Spleen (tissue), 11 donors: Measurements from ENCODE around the gene OR6S1. TPM values are rescaled to one million over a fixed set of nuclear protein-coding genes. Genes with fewer than 3 reads are reported as not detected.
"Not testable (repeated sequence)": the region's sequence is repeated elsewhere in the genome, so short reads cannot be mapped to it uniquely, and the experiment has no call there.

Experiments used
- DNase-seq: peaks from one replicate; pipeline ENCODE4 v3.0.0-alpha.2; 2020
- H3K27ac ChIP-seq, 8 donors: fragments of 200-600 bp; sonication (generic) in 7 of 8; 1 replicate in 4 of 8; 2 replicates in 4 of 8; pipeline versions ENCODE4 v1.5.0 to v1.8.0; 2016 to 2021; ENCODE audit warnings: inconsistent platforms in 4 of 8, mild to moderate bottlenecking in 4 of 8, moderate library complexity in 1 of 8
- H3K27me3 ChIP-seq, 7 donors: fragments of 200-600 bp; sonication (generic) in 6 of 7; replicated peaks in 1 of 7; 1 replicate in 4 of 7; 2 replicates in 3 of 7; pipeline versions ENCODE4 v1.5.0 to v1.8.0; 2016 to 2021; ENCODE audit warnings: inconsistent platforms in 3 of 7, mild to moderate bottlenecking in 1 of 7
- H3K36me3 ChIP-seq, 6 donors: fragments of 200-600 bp; sonication (generic) in 5 of 6; 1 replicate in 4 of 6; 2 replicates in 2 of 6; pipeline versions ENCODE4 v1.5.0 to v1.8.0; 2016 to 2021; ENCODE audit warnings: inconsistent platforms in 2 of 6
- H3K4me1 ChIP-seq, 6 donors: fragments of 200-600 bp; sonication (generic) in 5 of 6; 1 replicate in 3 of 6; 2 replicates in 3 of 6; pipeline versions ENCODE4 v1.5.0 to v1.8.0; 2016 to 2021; ENCODE audit warnings: inconsistent platforms in 3 of 6
- H3K4me3 ChIP-seq, 8 donors: fragments of 200-600 bp; sonication (generic) in 7 of 8; 1 replicate in 4 of 8; 2 replicates in 4 of 8; pipeline versions ENCODE4 v1.5.0 to v1.8.0; 2016 to 2021; ENCODE audit warnings: inconsistent platforms in 4 of 8, mild to moderate bottlenecking in 4 of 8, moderate library complexity in 2 of 8
- H3K9me3 ChIP-seq, 8 donors: fragments of 200-600 bp; sonication (generic) in 7 of 8; 1 replicate in 4 of 8; 2 replicates in 4 of 8; pipeline versions ENCODE4 v1.5.0 to v1.8.0; 2016 to 2021; ENCODE audit warnings: inconsistent platforms in 4 of 8
- CTCF ChIP-seq, 11 experiments: fragments of 200-600 bp in 7 of 11; fragments of 450-650 bp in 4 of 11; sonication (generic) in 4 of 11; IDR thresholded peaks in 8 of 11; conservative IDR thresholded peaks in 3 of 11; 1 replicate in 7 of 11; 2 replicates in 4 of 11; pipeline versions ENCODE4 v1.4.0 to v1.8.0; 2016 to 2021; ENCODE audit warnings: antibody characterized with exemption in 11 of 11, inconsistent platforms in 4 of 11, mild to moderate bottlenecking in 1 of 11
- POLR2A ChIP-seq, 3 donors: fragments of 450-650 bp; IDR thresholded peaks; one replicate each; pipeline ENCODE4 v1.5.1; 2017; ENCODE audit warnings: antibody characterized with exemption in 3 of 3, mild to moderate bottlenecking in 1 of 3
- POLR2AphosphoS5 ChIP-seq, 3 donors: sonication (generic); formaldehyde crosslinking; IDR thresholded peaks; one replicate each; pipeline ENCODE4 v1.5.1; 2017; ENCODE audit warnings: antibody characterized with exemption in 3 of 3
- WGBS, 5 donors: extraction: QIAGEN DNeasy Blood & Tissue Kit in 3 of 5; methylation state at CpG; one replicate each; pipeline versions ENCODE4 v1.1.5 to v1.1.7; 2013 to 2018; 5-methylcytosine and 5-hydroxymethylcytosine counted together
- intact Hi-C: fragments of 100-400 bp; cut with DNase I; formaldehyde crosslinking; loops from one replicate; pipeline ENCODE4 v1.15.0; 2023; ENCODE audit warnings: low total_unique reads
- polyA plus RNA-seq, 3 donors: library from polyadenylated mRNA; stranded (reverse); fragments of 200-250 nt; gene quantifications; one replicate each; pipeline ENCODE4 v1.2.1, GENCODE V29; 2013
- total RNA-seq, 7 donors: library from RNA; depleted of rRNA in 3 of 7; stranded (reverse); fragments of >200 nt in 3 of 7; fragmentation: NEBNext Ultra II Directional in 4 of 7; extraction: Animal tissue kit (Norgen Biotek cat#: 25700) in 4 of 7; gene quantifications; one replicate each; pipeline versions ENCODE4 v1.1.0 to v1.2.1, GENCODE V29; 2016 to 2021
- donor health status: healthy with polysubstance abuse.
- donor health status: DM: no; HTN: no; CAD: no; lungs with moderate emphysema.
- donor health status: DM: no; HTN: no; CAD: no.
- donor health status: Bipolar disorder and iron deficiency.
- donor health status: healthy.
- donor health status: DM: no; HTN: no; CAD: no.
- donor health status: DM: yes; HTN: yes; CAD: no.

Gene OR6S1
- total and polyA plus RNA-seq, 10 donors: 0.10 to 0.77 (median 0.27) TPM; not detected in 7

GRCh38 chr14:20622816-20623291, 18.6 kb downstream of the OR6S1 start:
- intact Hi-C loops: no loop called here
- peak overlapping the region in 3 of 8 donors; percentile 7 to 50 (median 19) for H3K4me3 ChIP-seq
- no peak for DNase-seq
- no peak for TF ChIP-seq POLR2A (IDR thresholded peaks at IDR 0.05)
- no peak for TF ChIP-seq POLR2AphosphoS5 (IDR thresholded peaks at IDR 0.05)
- TF ChIP-seq CTCF (IDR thresholded peaks at IDR 0.05 in 8 of 11, conservative IDR thresholded peaks at IDR 0.05 in 3 of 11): no peak
- 6 to 10% (median 8%) methylated on average over 29 of the region's 29 CpGs for WGBS, 5 donors
- H3K27ac ChIP-seq: peak overlapping the region in 1 of 8 donors; percentile 18
- H3K27me3 ChIP-seq: peaks cover 0 to 43% (median 4%) of the 10 kb centered on the region in 7 donors
- H3K4me1 ChIP-seq: peaks cover 2 to 63% (median 43%) of the 10 kb centered on the region in 6 donors
- no peaks in the 10 kb centered on the region for H3K9me3 ChIP-seq
- no peaks in the 10 kb centered on the region for H3K36me3 ChIP-seq

- 60 to 78% (median 75%) methylated on average over 2 of the region's 2 CpGs for WGBS, 5 donors
- intact Hi-C loops: no loop called here
- no peak for TF ChIP-seq POLR2A (IDR thresholded peaks at IDR 0.05)
- no peak for TF ChIP-seq POLR2AphosphoS5 (IDR thresholded peaks at IDR 0.05)
- TF ChIP-seq CTCF (IDR thresholded peaks at IDR 0.05 in 8 of 11, conservative IDR thresholded peaks at IDR 0.05 in 3 of 11): no peak
- Histone ChIP-seq H3K4me3 (no peak overlapping the region), H3K9me3 (no peaks in the 10 kb centered on the region), H3K36me3 (no peaks in the 10 kb centered on the region), H3K4me1 (peaks cover 2 to 50% (median 38%) of the 10 kb centered on the region in 6 donors), H3K27ac (no peak overlapping the region), H3K27me3 (peaks cover 0 to 28% (median 4%) of the 10 kb centered on the region in 7 donors)
- DNase-seq: no peak
Observed at GRCh38 chr14:20620798-20621478, 20.6 kb downstream of the OR6S1 start.

- 80 to 95% (median 92%) methylated on average over 6 of the region's 6 CpGs for WGBS, 5 donors
- intact Hi-C loops, H3K27ac ChIP-seq, H3K36me3 ChIP-seq, H3K9me3 ChIP-seq, DNase-seq, H3K4me3 ChIP-seq: not testable (repeated sequence)
- H3K4me1 ChIP-seq: peaks cover 3 to 45% (median 27%) of the 10 kb centered on the region in 6 donors
- peaks cover 0 to 16% (median 0%) of the 10 kb centered on the region in 7 donors for H3K27me3 ChIP-seq
Observed at GRCh38 chr14:20619688-20620087, 21.8 kb downstream of the OR6S1 start.

GRCh38 chr14:20618271-20618749, 23.2 kb downstream of the OR6S1 start:
- H3K27me3 ChIP-seq: peaks cover 0 to 12% (median 0%) of the 10 kb centered on the region in 7 donors
- DNase-seq: no peak
- TF ChIP-seq CTCF (IDR thresholded peaks at IDR 0.05 in 8 of 11, conservative IDR thresholded peaks at IDR 0.05 in 3 of 11) (no peak), POLR2A (IDR thresholded peaks at IDR 0.05) (no peak)
- intact Hi-C loops: no loop called here
- H3K4me3 ChIP-seq: no peak overlapping the region
- 34 to 66% (median 49%) methylated on average over 4 of the region's 4 CpGs for WGBS, 5 donors
- peak overlapping the region in 1 of 8 donors; percentile 49 for H3K27ac ChIP-seq
- H3K4me1 ChIP-seq: peaks cover 3 to 45% (median 26%) of the 10 kb centered on the region in 6 donors
- H3K36me3 ChIP-seq: no peaks in the 10 kb centered on the region
- H3K9me3 ChIP-seq: no peaks in the 10 kb centered on the region
